Heart left ventricle (tissue), 13 donors: ENCODE measurements around the gene CPLANE2.

ENCODE experiments used
- POLR2A ChIP-seq, 2 donors: fragments of 450-650 bp; IDR thresholded peaks; one replicate each; pipeline ENCODE4 v1.6.1; 2017; ENCODE audit warnings: antibody characterized with exemption in 2 of 2, mild to moderate bottlenecking in 2 of 2, moderate library complexity in 2 of 2
- TF ChIP-seq, protein P1 (sequence below), 12 donors: fragments of 200-600 bp; sonication (generic) in 4 of 12; IDR thresholded peaks; one replicate each; pipeline versions ENCODE4 v1.5.0 to v1.8.0; 2018 to 2022; ENCODE audit warnings: antibody characterized with exemption in 12 of 12, mild to moderate bottlenecking in 5 of 12
- donor health status: ischemic (EF 13 %, LVEDD 7.1; RV severe dilation, severe dysfunction).
- donor health status: DM: no; HTN: yes; CAD: no.
- donor health status: DM: no; HTN: no; CAD: no.
- donor health status: ischemic (EF 25% LVEDD 6.9; RV normal size, moderate dysfunction).
- donor health status: ischemic (EF 25% LVEDD 5.7; RV mildly dilated, moderate dysfunction).
- donor health status: ischemic (EF 35%, LVEDD 5.7; RV mildly dilated, moderate dysfunction).
- donor health status: nonischemic (EF 11% LVEDD 7.7; RV severe dilation, severe dysfunction).
- donor health status: DM: yes; HTN: yes; CAD: no.
- donor health status: PGD.
- donor health status: ischemic (EF 29% LVEDD 5.4; RV normal size, mild dysfunction).
- donor health status: nonischemic (EF 23%, LVEDD 6.1; RV moderate dilation, normal function).

DNA sequence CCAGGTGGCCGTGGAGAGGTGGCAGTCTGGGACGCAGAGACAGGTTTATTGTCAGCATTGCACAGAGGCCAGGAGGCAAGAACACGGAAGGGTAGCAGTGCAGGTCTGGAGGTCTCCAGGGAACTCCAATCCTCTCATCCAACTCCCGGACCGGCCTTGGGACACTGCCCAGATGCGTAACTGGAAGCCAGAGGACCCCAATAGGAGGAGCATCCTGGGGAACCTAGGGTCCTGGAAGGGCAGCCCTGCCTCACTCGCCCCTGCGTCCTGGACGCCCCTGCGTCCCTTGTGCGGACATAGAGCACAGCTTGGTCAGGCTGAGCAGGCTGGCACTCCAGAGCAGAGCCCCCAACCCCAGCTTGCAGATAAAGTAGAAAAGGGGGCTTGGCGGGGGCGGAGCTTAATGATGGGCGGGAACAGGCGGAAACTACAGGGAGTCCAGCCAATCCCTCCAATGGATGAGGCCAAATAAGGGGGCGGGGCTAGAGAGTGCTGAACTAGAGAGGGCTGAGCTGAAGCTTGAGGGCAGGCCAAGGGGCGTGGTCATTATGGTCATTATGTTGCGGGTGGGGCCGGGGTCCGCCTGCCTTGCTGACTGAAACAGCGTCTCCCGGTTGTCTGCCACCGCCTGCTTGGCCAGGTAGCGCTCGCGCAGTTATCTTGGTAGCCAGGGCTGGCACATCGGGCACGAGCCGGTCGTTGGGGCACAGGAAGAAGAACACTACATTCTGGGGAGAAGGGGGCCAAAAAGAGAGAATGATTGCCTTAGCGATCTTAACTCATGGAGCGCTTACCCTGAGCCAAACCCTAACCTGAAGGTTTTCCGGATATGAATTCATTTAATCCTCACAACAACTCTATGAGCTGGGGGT, 20.9 kb downstream of the CPLANE2 start:
- TF ChIP-seq, protein P1, sequence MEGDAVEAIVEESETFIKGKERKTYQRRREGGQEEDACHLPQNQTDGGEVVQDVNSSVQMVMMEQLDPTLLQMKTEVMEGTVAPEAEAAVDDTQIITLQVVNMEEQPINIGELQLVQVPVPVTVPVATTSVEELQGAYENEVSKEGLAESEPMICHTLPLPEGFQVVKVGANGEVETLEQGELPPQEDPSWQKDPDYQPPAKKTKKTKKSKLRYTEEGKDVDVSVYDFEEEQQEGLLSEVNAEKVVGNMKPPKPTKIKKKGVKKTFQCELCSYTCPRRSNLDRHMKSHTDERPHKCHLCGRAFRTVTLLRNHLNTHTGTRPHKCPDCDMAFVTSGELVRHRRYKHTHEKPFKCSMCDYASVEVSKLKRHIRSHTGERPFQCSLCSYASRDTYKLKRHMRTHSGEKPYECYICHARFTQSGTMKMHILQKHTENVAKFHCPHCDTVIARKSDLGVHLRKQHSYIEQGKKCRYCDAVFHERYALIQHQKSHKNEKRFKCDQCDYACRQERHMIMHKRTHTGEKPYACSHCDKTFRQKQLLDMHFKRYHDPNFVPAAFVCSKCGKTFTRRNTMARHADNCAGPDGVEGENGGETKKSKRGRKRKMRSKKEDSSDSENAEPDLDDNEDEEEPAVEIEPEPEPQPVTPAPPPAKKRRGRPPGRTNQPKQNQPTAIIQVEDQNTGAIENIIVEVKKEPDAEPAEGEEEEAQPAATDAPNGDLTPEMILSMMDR (IDR thresholded peaks at IDR 0.05): no peak
- TF ChIP-seq POLR2A (IDR thresholded peaks at IDR 0.05): no peak
